GM12878 (cell line): ENCODE results near the gene TIMM21. TPM values are rescaled to one million over a fixed set of nuclear protein-coding genes. Genes with fewer than 3 reads are reported as not detected.

Source experiments
- ATAC-seq: fragments of 200-7000 bp; cut with Tn5 transposase; 3 replicates; pipeline ENCODE4 v1.9.1; 2020; ENCODE audit warnings: mild to moderate bottlenecking, moderate library complexity
- BruUV-seq: library from RNA; stranded (reverse); fragments of 400-500 nt; replicated peaks from 2 replicates; lab custom pipeline; 2021; lab: Mats Ljungman, UMichigan
- CTCF ChIA-PET: fragments of 300-600 bp; sonication (Branson Sonifier 250); formaldehyde crosslinking; extraction: SDS; loops from one replicate; lab custom pipeline; 2021; ENCODE audit warnings: inconsistent platforms; lab: Yijun Ruan, JAX
- POLR2A ChIA-PET: fragments of 350-600 bp; formaldehyde crosslinking; extraction: SDS; loops from one replicate; lab custom pipeline; 2021; ENCODE audit warnings: inconsistent platforms; lab: Charles Lee
- RAD21 ChIA-PET: fragments of 300-600 bp; sonication (Branson Sonifier 250); formaldehyde crosslinking; loops from one replicate; lab custom pipeline; 2023; ENCODE audit warnings: antibody characterized with exemption; ENCODE audit not compliant: unreplicated experiment; lab: Charles Lee
- SMC1A ChIA-PET: fragments of 300-600 bp; sonication (Branson Sonifier 250); formaldehyde crosslinking; loops from one replicate; lab custom pipeline; 2023; ENCODE audit not compliant: unreplicated experiment, uncharacterized antibody; lab: Charles Lee
- DNase-seq: peaks from one replicate; pipeline ENCODE4 v3.0.0-alpha.2; 2011; ENCODE audit warnings: low read depth, low spot score
- FAIRE-seq: peaks from 3 replicates; lab custom pipeline; 2011; peaks lifted over from hg19 to GRCh38; lab: Jason Lieb, UNC
- H2AFZ ChIP-seq: 2 replicates; pipeline ENCODE4 v1.6.0; 2011; ENCODE audit warnings: low read depth, low read length, control low read depth; ENCODE audit not compliant: control insufficient read depth
- H3K27ac ChIP-seq: 2 replicates; pipeline ENCODE4 v1.5.1; 2011; ENCODE audit warnings: control low read depth; ENCODE audit not compliant: control insufficient read depth, insufficient read depth
- H3K27me3 ChIP-seq, 2 experiments: replicated peaks in 1 of 2; 2 replicates each; pipeline versions ENCODE4 v1.6.0 to v1.6.1; 2011; ENCODE audit warnings: low read length in 1 of 2; ENCODE audit not compliant: control insufficient read depth in 2 of 2, insufficient read depth in 2 of 2
- H3K36me3 ChIP-seq, 2 experiments: 2 replicates each; pipeline ENCODE4 v1.5.1; 2011; ENCODE audit warnings: low read length in 1 of 2; ENCODE audit not compliant: control insufficient read depth in 2 of 2, insufficient read depth in 2 of 2
- H3K4me1 ChIP-seq: 2 replicates; pipeline ENCODE4 v1.6.1; 2011; ENCODE audit warnings: mild to moderate bottlenecking, low read length, moderate library complexity, mixed read lengths; ENCODE audit not compliant: control insufficient read depth, insufficient read depth
- H3K4me2 ChIP-seq: 2 replicates; pipeline ENCODE4 v1.6.0; 2011; ENCODE audit warnings: control low read depth; ENCODE audit not compliant: control insufficient read depth, insufficient read depth
- H3K4me3 ChIP-seq: fragments of 200-600 bp; sonication (generic); 2 replicates; pipeline ENCODE4 v1.5.1; 2016
- H3K79me2 ChIP-seq: 2 replicates; pipeline ENCODE4 v1.6.0; 2011; ENCODE audit warnings: low read length; ENCODE audit not compliant: control insufficient read depth, insufficient read depth
- H3K9ac ChIP-seq: 2 replicates; pipeline ENCODE4 v1.8.0; 2011; ENCODE audit warnings: low read length, control low read depth, mixed read lengths; ENCODE audit not compliant: control insufficient read depth, insufficient read depth
- H3K9me3 ChIP-seq: replicated peaks from 3 replicates; pipeline ENCODE4 v1.5.1; 2011; ENCODE audit warnings: mild to moderate bottlenecking, low read length; ENCODE audit not compliant: control insufficient read depth, insufficient read depth
- H4K20me1 ChIP-seq: 2 replicates; pipeline ENCODE4 v1.6.0; 2011; ENCODE audit not compliant: control insufficient read depth, insufficient read depth
- ATF7 ChIP-seq: fragments of 450-650 bp; IDR thresholded peaks from 2 replicates; pipeline ENCODE4 v1.6.1; 2016; ENCODE audit warnings: low read depth, mild to moderate bottlenecking
- BHLHE40 ChIP-seq, 2 experiments: fragments of 450-650 bp in 1 of 2; IDR thresholded peaks; 2 replicates each; pipeline ENCODE4 v1.6.1; 2011 to 2017; ENCODE audit warnings: low read depth in 2 of 2, borderline replicate concordance in 1 of 2, improper control_type of control experiment in 1 of 2, low read length in 1 of 2, mild to moderate bottlenecking in 1 of 2
- EP300 ChIP-seq, 2 experiments: fragments of 150-350 bp in 1 of 2; IDR thresholded peaks; 2 replicates each; pipeline ENCODE4 v1.6.1; 2011 to 2012; ENCODE audit warnings: low read depth in 2 of 2, low read length in 2 of 2, borderline replicate concordance in 1 of 2, improper control_type of control experiment in 1 of 2, inconsistent platforms in 1 of 2; ENCODE audit not compliant: control insufficient read depth in 1 of 2
- FOXK2 ChIP-seq: fragments of 450-650 bp; IDR thresholded peaks from 2 replicates; pipeline ENCODE4 v1.6.1; 2017; ENCODE audit warnings: mild to moderate bottlenecking, moderate library complexity
- GABPA ChIP-seq: IDR thresholded peaks from 2 replicates; pipeline ENCODE4 v1.6.1; 2014; ENCODE audit warnings: antibody characterized with exemption, low read depth, mild to moderate bottlenecking, inconsistent platforms
- HDAC2 ChIP-seq: fragments of 200-600 bp; sonication (generic); IDR thresholded peaks from 2 replicates; pipeline ENCODE4 v1.6.1; 2017
- NKRF ChIP-seq: fragments of 450-650 bp; conservative IDR thresholded peaks from 2 replicates; pipeline ENCODE4 v1.6.1; 2017; ENCODE audit warnings: mild to moderate bottlenecking, moderate library complexity
- POLR2A ChIP-seq: IDR thresholded peaks from 2 replicates; pipeline ENCODE4 v1.6.1; 2011; ENCODE audit warnings: low read depth, mild to moderate bottlenecking, low read length
- RELB ChIP-seq: fragments of 450-650 bp; IDR thresholded peaks from 2 replicates; pipeline ENCODE4 v1.6.1; 2017; ENCODE audit warnings: low read depth, mild to moderate bottlenecking, moderate library complexity
- SIN3A ChIP-seq: IDR thresholded peaks from 2 replicates; pipeline ENCODE4 v1.6.1; 2012; ENCODE audit warnings: low read depth, low read length, improper control_type of control experiment
- ZBTB4 ChIP-seq: fragments of 450-650 bp; formaldehyde crosslinking; IDR thresholded peaks from 2 replicates; pipeline ENCODE4 v1.4.0; 2022; ENCODE audit warnings: mild to moderate bottlenecking, moderate library complexity
- ZNF622 ChIP-seq: fragments of 450-650 bp; IDR thresholded peaks from 2 replicates; pipeline ENCODE4 v1.6.1; 2017; ENCODE audit warnings: mild to moderate bottlenecking, inconsistent platforms
- WGBS: methylation state at CpG from one replicate; pipeline ENCODE4 v1.1.6; 2016; ENCODE audit warnings: low lambda C conversion rate; ENCODE audit not compliant: insufficient replicate concordance, insufficient coverage; ENCODE audit errors: missing lambda C conversion rate; 5-methylcytosine and 5-hydroxymethylcytosine counted together
- in situ Hi-C: fragments of 300-500 bp; cut with MboI; formaldehyde crosslinking; loops from 9 replicates; pipeline ENCODE4 v1.14.3; 2018; ENCODE audit warnings: mixed read lengths
- intact Hi-C: fragments of 100-400 bp; cut with micrococcal nuclease; formaldehyde crosslinking; loops from one replicate; pipeline ENCODE4 v1.14.2; 2022; ENCODE audit not compliant: unreplicated experiment
- polyA plus RNA-seq, 11 experiments: library from polyadenylated mRNA; depleted of rRNA in 4 of 11; unstranded in 6 of 11; stranded (reverse) in 5 of 11; fragments of >200 nt; fragmentation: Nextera tagmentation in 4 of 11; fragmentation: Illumina TruSeq in 1 of 11; extraction: Ambion mirVana in 4 of 11; extraction: Trizol in 1 of 11; gene quantifications; 1 replicate in 1 of 11; 2 replicates in 10 of 11; pipeline versions ENCODE4 v1.2.1 to v1.2.3, GENCODE V29; 2011 to 2016; ENCODE audit warnings: inconsistent platforms in 2 of 11, missing spikeins in 2 of 11, low read depth in 1 of 11
- total RNA-seq, 4 experiments: library from RNA; depleted of rRNA in 3 of 4; stranded (reverse); fragments of >200 nt in 3 of 4; fragmentation: Illumina TruSeq in 1 of 4; extraction: Trizol in 1 of 4; gene quantifications; 2 replicates each; pipeline versions ENCODE4 v1.2.1 to v1.2.3, GENCODE V29; 2013 to 2021

The TIMM21 gene
- total and polyA plus RNA-seq, 10 of the 15 experiments (the other 5 are each of a cell fraction or from before 2014, with no cell fraction given), result 39.5 to 203 (median 83.4) TPM

- Histone ChIP-seq H4K20me1 (no peaks in the 10 kb centered on the region), H2AFZ (peak overlapping the region; percentile 93), H3K4me1 (peaks cover 6% of the 10 kb centered on the region; the same call in 1 of the 2 replicates), H3K79me2 (peaks cover 49% of the 10 kb centered on the region), H3K27ac (peak overlapping the region; percentile 79), H3K27me3 (no peaks in the 10 kb centered on the region), H3K36me3 (no peaks in the 10 kb centered on the region), H3K4me3 (peak overlapping the region; percentile 92), H3K9me3 (no peaks in the 10 kb centered on the region), H3K9ac (peak overlapping the region; percentile 89), H3K4me2 (0 out of 2 replicates have a peak overlapping the region, but pooled peaks have one; percentile 70)
- ChIA-PET CTCF (no interaction called here), SMC1A (interaction anchor here (2.0 kb wide), 1 partner anchor 9 kb away, joined by 5 read pairs; no protein-coding TSS in a partner anchor), RAD21 (interaction anchor here (1.8 kb wide), 1 partner anchor 345 kb away, joined by 4 read pairs; no protein-coding TSS in a partner anchor), POLR2A (no interaction called here)
- WGBS, result under 1% methylated on average over 25 of the region's 25 CpGs
- intact Hi-C loops (loop anchor here (1.0 to 5.0 kb wide), 3 partner anchors 144 to 1059 kb away; partner anchors contain the start of genes CNDP2 and PTGR3), in situ Hi-C loops (no loop called here)
- DNase-seq (no peak), ATAC-seq (peak; percentile 8), FAIRE-seq (peak; percentile 84)
- TSS peak; percentile 85 for BruUV-seq
- TF ChIP-seq SIN3A (0 out of 2 replicates have a peak, but pooled peaks have one; percentile 71), FOXK2 (peak; percentile 72), BHLHE40 (IDR thresholded peaks at IDR 0.05; ENCODE audit: borderline replicate concordance in 1 of 2, low read depth in 2 of 2, low read length in 1 of 2) (peak in 1 of 2 experiments; percentile 4; a peak in 1 of 4 replicates), NKRF (peak; percentile 42; the same call in 1 of the 2 replicates), ZNF622 (no peak), HDAC2 (0 out of 2 replicates have a peak, but pooled peaks have one; percentile 20), GABPA (no peak), ZBTB4 (CRISPR knock-in tag) (no peak), EP300 (IDR thresholded peaks at IDR 0.05; ENCODE audit: borderline replicate concordance in 1 of 2, control insufficient read depth in 1 of 2, low read depth in 2 of 2, low read length in 2 of 2) (no peak), POLR2A (no peak), ATF7 (peak; percentile 48; the same call in 1 of the 2 replicates), RELB (peak; percentile 34)
Observed at GRCh38 chr18:74148543-74149070, 284 bp downstream of the TIMM21 start.
